KBM-7 (cell line): ENCODE data around the gene SMAD9.
"Not testable (repeated sequence)": the region's sequence is repeated elsewhere in the genome, so short reads cannot be mapped to it uniquely, and the experiment has no call there.

Source experiments
- DNase-seq: peaks from one replicate; pipeline ENCODE4 v3.0.0-alpha.2; 2015
- in situ Hi-C: fragments of 300-500 bp; cut with MboI; formaldehyde crosslinking; loops from 2 replicates; pipeline ENCODE4 v1.14.3; 2020; ENCODE audit warnings: low sequenced_read_pairs, low pct_unique_long_range_greater_than_20kb, mixed read lengths

Gene SMAD9

GRCh38 chr13:36913463-36913862 is 6.6 kb downstream of the SMAD9 start:
- no peak for DNase-seq
- in situ Hi-C loops, result no loop called here

GRCh38 chr13:36912973-36913372 is 7.1 kb downstream of the SMAD9 start:
- in situ Hi-C loops, result no loop called here
- DNase-seq, result no peak

- in situ Hi-C loops, result no loop called here
These were observed 7.7 kb downstream of the SMAD9 start for GRCh38 chr13:36912369-36912768.

GRCh38 chr13:36910545-36910944 is 9.5 kb downstream of the SMAD9 start:
- in situ Hi-C loops, result no loop called here
- no peak for DNase-seq

More at GRCh38 chr13:36912369-36912768, 7.7 kb downstream of the SMAD9 start:
- no peak for DNase-seq

GRCh38 chr13:36907821-36908220 is 12.2 kb downstream of the SMAD9 start:
- DNase-seq, result no peak
- in situ Hi-C loops, result no loop called here

GRCh38 chr13:36907266-36907665 is 12.8 kb downstream of the SMAD9 start:
- in situ Hi-C loops, result no loop called here
- no peak for DNase-seq

- in situ Hi-C loops, result no loop called here
These were observed 14.1 kb downstream of the SMAD9 start for GRCh38 chr13:36905944-36906343.

GRCh38 chr13:36903925-36904595 is 16.0 kb downstream of the SMAD9 start:
- DNase-seq, result no peak
- in situ Hi-C loops, result no loop called here

More at GRCh38 chr13:36905944-36906343, 14.1 kb downstream of the SMAD9 start:
- no peak for DNase-seq

GRCh38 chr13:36897054-36897616 is 22.9 kb downstream of the SMAD9 start:
- in situ Hi-C loops, result no loop called here
- no peak for DNase-seq

GRCh38 chr13:36891752-36892151 is 28.3 kb downstream of the SMAD9 start:
- in situ Hi-C loops, result no loop called here
- no peak for DNase-seq

GRCh38 chr13:36888645-36889044 is 31.4 kb downstream of the SMAD9 start:
- in situ Hi-C loops, result no loop called here
- DNase-seq, result no peak

GRCh38 chr13:36887758-36888521 is 32.1 kb downstream of the SMAD9 start:
- peak; percentile 42 for DNase-seq
- in situ Hi-C loops, result no loop called here

- in situ Hi-C loops, result no loop called here
- no peak for DNase-seq
These were observed 34.1 kb downstream of the SMAD9 start for GRCh38 chr13:36885901-36886300.

- in situ Hi-C loops, result no loop called here
- DNase-seq, result no peak
These were observed 35.8 kb downstream of the SMAD9 start for GRCh38 chr13:36884235-36884634.

- DNase-seq, result no peak
- in situ Hi-C loops, result no loop called here
These were observed 36.2 kb downstream of the SMAD9 start for GRCh38 chr13:36883824-36884223.

GRCh38 chr13:36883392-36883791 is 36.6 kb downstream of the SMAD9 start:
- DNase-seq, in situ Hi-C loops: not testable (repeated sequence)

GRCh38 chr13:36882829-36883390 is 37.1 kb downstream of the SMAD9 start:
- DNase-seq, result no peak
- in situ Hi-C loops, result no loop called here

- peak; percentile 14 for DNase-seq
- in situ Hi-C loops, result no loop called here
These were observed 39.1 kb downstream of the SMAD9 start for GRCh38 chr13:36880961-36881360.

GRCh38 chr13:36879218-36879938 is 40.7 kb downstream of the SMAD9 start:
- in situ Hi-C loops, result no loop called here
- no peak for DNase-seq
